ENCODE data around the gene ALG14. TPM values are rescaled to one million over a fixed set of nuclear protein-coding genes. Genes with fewer than 3 reads are reported as not detected.

The ALG14 gene
- total RNA-seq, 1 donor from 2014 or later = 1.6 TPM

GRCh38 chr1:94981575-94981973, 91.2 kb downstream of the ALG14 start:
- peak; percentile 27 to 47 for DNase-seq (ENCODE audit: low read depth in 2 of 2)

GRCh38 chr1:94980582-94981574, 91.9 kb downstream of the ALG14 start:
- DNase-seq (ENCODE audit: low read depth in 2 of 2) = no peak

- DNase-seq (ENCODE audit: low read depth in 2 of 2) = no peak
Measured at GRCh38 chr1:94979656-94980581, 92.8 kb downstream of the ALG14 start.

GRCh38 chr1:94979131-94979530, 93.6 kb downstream of the ALG14 start:
- no peak for DNase-seq (ENCODE audit: low read depth in 2 of 2)

- DNase-seq (ENCODE audit: low read depth in 2 of 2) = no peak
Measured at GRCh38 chr1:94978401-94978800, 94.3 kb downstream of the ALG14 start.

- DNase-seq (ENCODE audit: low read depth in 2 of 2) = no peak
Measured at GRCh38 chr1:94976971-94977548, 95.7 kb downstream of the ALG14 start.

- peak in 1 of 2 donors; percentile 51 for DNase-seq (ENCODE audit: low read depth in 2 of 2)
Measured at GRCh38 chr1:94974824-94975223, 97.9 kb downstream of the ALG14 start.

- no peak for DNase-seq (ENCODE audit: low read depth in 2 of 2)
Measured at GRCh38 chr1:94974241-94974640, 98.5 kb downstream of the ALG14 start.

- no peak for DNase-seq (ENCODE audit: low read depth in 2 of 2)
Measured at GRCh38 chr1:94973309-94973922, 99.3 kb downstream of the ALG14 start.

GRCh38 chr1:94971491-94971924, 101.2 kb downstream of the ALG14 start:
- peak; percentile 38 to 62 for DNase-seq (ENCODE audit: low read depth in 2 of 2)

GRCh38 chr1:94970783-94971182, 102.0 kb downstream of the ALG14 start:
- DNase-seq (ENCODE audit: low read depth in 2 of 2) = peak in 1 of 2 donors; percentile 25

GRCh38 chr1:94969137-94969536, 103.6 kb downstream of the ALG14 start:
- DNase-seq (ENCODE audit: low read depth in 2 of 2) = no peak

- no peak for DNase-seq (ENCODE audit: low read depth in 2 of 2)
Measured at GRCh38 chr1:94966033-94966432, 106.7 kb downstream of the ALG14 start.

GRCh38 chr1:94963864-94964263, 108.9 kb downstream of the ALG14 start:
- no peak for DNase-seq (ENCODE audit: low read depth in 2 of 2)

GRCh38 chr1:94962409-94963265, 110.1 kb downstream of the ALG14 start:
- DNase-seq (ENCODE audit: low read depth in 2 of 2) = peak; percentile 67 to 91

- no peak for DNase-seq (ENCODE audit: low read depth in 2 of 2)
Measured at GRCh38 chr1:94961988-94962387, 110.8 kb downstream of the ALG14 start.

GRCh38 chr1:94961582-94961981, 111.2 kb downstream of the ALG14 start:
- no peak for DNase-seq (ENCODE audit: low read depth in 2 of 2)

- DNase-seq (ENCODE audit: low read depth in 2 of 2) = no peak
Measured at GRCh38 chr1:94958081-94958480, 114.7 kb downstream of the ALG14 start.

GRCh38 chr1:94955767-94956632, 116.8 kb downstream of the ALG14 start:
- peak in 1 of 2 donors; percentile 18 for DNase-seq (ENCODE audit: low read depth in 2 of 2)

Measured in lung microvascular endothelial cell (primary cell).